ENCODE data around the gene BACH2.

- TF ChIP-seq POLR2A (IDR thresholded peaks at IDR 0.05; ENCODE audit: borderline replicate concordance, extremely low read depth, insufficient read depth, insufficient read length): no peak
- TF ChIP-seq REST (IDR thresholded peaks at IDR 0.05; ENCODE audit: low read depth): no peak
- no peak for TF ChIP-seq TCF7L2 (IDR thresholded peaks at IDR 0.05; ENCODE audit: borderline replicate concordance, extremely low read depth, insufficient read depth, insufficient read length)
- TF ChIP-seq CTCF (IDR thresholded peaks at IDR 0.05 in 2 of 3, conservative IDR thresholded peaks at IDR 0.05 in 1 of 3; ENCODE audit: borderline replicate concordance in 1 of 3, insufficient read depth in 1 of 3, low read depth in 2 of 3, low read length in 2 of 3): no peak
- no peak for TF ChIP-seq EZH2phosphoT487 (IDR thresholded peaks at IDR 0.05; ENCODE audit: borderline replicate concordance)
These were observed 77.2 kb downstream of the BACH2 start for GRCh38 chr6:90219209-90219985.

Measured in HCT116 (cell line).